Right ventricle myocardium superior (tissue), 1 donor: Measurements from ENCODE around the gene ZBTB42. TPM values are rescaled to one million over a fixed set of nuclear protein-coding genes. Genes with fewer than 3 reads are reported as not detected.

Source experiments
- ATAC-seq: fragments of 200-7000 bp; cut with Tn5 transposase; one replicate; pipeline ENCODE4 v1.9.1; 2020; ENCODE audit warnings: mild to moderate bottlenecking; ENCODE audit not compliant: poor library complexity
- DNase-seq: peaks from one replicate; pipeline ENCODE4 v3.0.0-alpha.2; 2020
- intact Hi-C: fragments of 100-400 bp; cut with DNase I; formaldehyde crosslinking; loops from one replicate; pipeline ENCODE4 v1.11.2; 2022
- total RNA-seq: library from RNA; stranded (reverse); fragmentation: NEBNext Ultra II Directional; extraction: Animal tissue kit (Norgen Biotek cat#: 25700); gene quantifications from one replicate; pipeline ENCODE4 v1.2.1, GENCODE V29; 2021
- donor health status: DM: no; HTN: yes; CAD: no; lungs with severe emphysema.

Gene ZBTB42
- total RNA-seq, 1 donor from 2014 or later: 5.0 TPM

DNA sequence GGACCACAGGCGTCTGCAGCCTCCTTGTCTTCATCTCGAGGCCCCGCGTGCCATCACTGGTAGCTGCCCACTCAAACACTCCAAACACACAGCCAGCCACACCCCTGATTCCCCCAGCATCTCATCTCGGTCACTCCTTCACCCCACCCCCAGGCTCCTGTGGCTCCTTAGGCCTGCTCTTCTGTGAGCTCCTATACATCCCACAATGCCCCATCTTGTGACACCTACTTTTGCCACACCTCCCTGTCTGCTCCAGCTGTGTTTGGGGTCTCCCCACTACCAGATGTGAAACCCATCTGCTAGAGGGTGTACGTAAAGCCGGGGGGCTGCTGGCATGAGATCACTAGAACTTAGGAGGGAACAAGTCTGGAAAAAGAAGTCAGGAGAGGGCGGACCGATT, 9.5 kb upstream of the ZBTB42 start:
- ATAC-seq: no peak
- intact Hi-C loops: no loop called here
- DNase-seq: no peak

DNA sequence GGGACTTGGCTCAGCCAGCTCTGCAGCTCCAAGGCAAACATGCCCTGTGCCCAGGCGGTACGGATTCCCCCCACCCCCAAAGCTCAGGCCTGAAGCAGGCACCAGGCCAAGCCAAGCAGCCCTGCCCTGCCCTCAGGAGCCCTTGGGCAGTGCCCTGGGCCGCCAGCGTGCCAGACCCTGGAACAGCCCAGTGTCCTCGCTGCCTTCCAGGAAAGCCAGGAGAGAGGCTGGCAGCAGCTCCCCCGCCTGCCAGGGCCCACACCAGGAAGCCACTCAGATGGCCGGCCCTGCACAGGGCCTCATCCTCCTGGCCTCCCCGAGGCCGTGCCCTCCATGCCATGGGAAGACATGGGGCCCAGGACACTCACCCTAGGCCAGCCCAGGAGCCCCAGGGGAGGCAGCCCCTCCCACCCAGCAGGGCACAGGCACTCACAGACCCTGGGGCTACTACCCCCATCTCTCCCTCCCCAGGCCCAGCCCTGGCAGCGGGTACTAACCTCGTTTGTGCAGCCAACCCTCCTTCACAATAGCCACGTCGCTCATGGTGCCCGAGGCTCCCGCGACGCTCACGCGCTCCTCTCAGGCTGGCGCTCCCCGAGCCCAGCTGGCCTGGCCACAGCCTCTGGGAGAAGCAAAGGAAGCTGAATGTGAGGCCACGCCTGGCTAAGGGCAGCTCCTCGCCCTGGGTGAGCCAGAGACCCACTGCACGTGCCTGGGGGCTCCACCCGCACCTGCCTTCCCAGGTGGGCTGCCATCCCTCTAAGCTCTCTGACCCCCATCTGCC, 8.6 kb upstream of the ZBTB42 start:
- intact Hi-C loops: no loop called here
- ATAC-seq: peak; percentile 76
- DNase-seq: peak; percentile 82

DNA sequence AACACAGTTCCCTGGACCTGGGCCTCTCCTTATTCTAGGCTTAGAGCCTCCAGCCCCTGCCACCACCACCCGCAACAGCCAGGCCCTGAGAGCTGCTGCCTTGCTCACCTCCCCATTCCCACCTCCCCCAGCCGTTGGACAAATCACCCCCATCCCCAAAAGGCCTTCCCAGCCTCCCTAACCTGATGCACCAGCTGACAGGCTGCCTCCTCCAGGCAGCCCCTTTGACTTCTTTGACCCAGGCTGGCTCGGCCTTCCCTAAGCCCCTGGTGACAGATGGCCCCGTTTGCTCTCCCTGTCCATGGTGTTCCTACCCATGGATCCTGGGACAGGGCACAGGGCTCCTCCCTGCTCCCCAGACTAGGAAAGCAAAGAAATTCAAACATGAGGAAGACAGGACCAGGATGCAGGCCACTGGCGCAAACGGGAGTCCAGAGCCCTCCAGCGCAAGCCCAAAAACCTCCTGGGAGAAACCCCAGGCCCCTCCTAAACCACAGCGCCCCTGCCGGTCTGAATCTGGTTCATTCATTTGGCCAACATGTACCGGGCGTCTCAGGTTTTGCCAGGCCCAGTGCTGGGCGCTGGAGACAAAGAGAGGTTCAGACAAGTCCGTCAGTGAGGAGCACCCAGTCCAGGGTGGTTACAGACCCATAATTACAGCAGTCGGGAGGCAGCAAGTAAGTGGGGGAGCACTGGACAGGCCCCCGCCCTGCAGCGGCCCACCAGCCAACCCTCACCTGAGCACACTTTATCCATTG, 7.8 kb upstream of the ZBTB42 start:
- intact Hi-C loops: no loop called here
- no peak for ATAC-seq
- no peak for DNase-seq

DNA sequence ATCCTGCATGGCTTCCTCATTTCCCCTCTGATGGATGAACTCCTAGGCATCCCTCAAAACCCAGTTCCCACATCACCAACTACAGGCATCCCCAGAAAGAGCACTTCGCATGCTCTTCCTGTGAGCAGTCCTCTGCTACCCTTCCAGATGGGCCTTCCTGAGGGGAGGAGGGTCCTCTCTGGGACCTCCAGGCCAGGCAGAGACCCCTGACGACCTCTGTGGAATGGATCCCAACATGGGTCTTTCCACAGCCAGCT, 7.3 kb upstream of the ZBTB42 start:
- intact Hi-C loops: no loop called here
- DNase-seq (no peak), ATAC-seq (no peak)

DNA sequence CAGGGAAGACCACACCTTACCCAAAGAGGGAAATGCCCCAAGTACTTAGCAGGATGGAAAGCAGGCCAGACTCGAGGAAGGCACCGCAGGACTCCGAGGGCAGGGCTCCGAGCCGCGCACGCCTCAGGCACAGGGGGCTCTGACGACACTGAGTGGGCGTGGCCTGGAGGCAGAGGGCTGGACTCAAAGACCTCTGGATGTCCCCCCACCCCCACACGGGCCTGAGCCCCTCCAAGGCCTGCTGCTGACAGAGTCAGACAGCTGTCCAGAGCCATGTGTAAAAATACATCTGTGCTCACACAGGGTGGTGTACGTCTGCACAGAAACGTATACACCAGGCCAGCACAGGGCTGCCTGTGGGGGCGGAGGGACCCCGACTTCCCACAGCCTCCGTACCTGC, 6.8 kb upstream of the ZBTB42 start:
- ATAC-seq: no peak
- intact Hi-C loops: no loop called here

DNA sequence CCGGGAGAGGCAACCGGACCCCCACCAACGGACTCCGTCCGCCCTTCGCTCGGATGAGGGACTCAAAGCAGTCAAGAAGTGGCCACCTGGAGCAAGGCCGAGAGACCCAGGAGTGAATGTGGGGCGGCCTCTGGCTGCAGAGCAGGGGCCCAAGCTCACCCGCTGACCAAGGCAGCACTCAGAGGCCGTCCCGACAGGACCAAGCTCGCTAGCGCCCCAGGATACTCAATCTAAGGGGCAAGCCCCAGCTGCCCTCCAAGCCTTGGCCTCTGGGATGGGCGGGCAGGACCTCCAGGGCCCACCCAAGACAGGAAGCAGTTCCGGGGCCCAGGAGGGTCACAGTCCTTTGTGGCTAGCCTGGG, 6.3 kb upstream of the ZBTB42 start:
- DNase-seq (no peak), ATAC-seq (no peak)
- intact Hi-C loops: no loop called here

More for the DNA sequence above, 6.8 kb upstream of the ZBTB42 start:
- DNase-seq: peak; percentile 78

DNA sequence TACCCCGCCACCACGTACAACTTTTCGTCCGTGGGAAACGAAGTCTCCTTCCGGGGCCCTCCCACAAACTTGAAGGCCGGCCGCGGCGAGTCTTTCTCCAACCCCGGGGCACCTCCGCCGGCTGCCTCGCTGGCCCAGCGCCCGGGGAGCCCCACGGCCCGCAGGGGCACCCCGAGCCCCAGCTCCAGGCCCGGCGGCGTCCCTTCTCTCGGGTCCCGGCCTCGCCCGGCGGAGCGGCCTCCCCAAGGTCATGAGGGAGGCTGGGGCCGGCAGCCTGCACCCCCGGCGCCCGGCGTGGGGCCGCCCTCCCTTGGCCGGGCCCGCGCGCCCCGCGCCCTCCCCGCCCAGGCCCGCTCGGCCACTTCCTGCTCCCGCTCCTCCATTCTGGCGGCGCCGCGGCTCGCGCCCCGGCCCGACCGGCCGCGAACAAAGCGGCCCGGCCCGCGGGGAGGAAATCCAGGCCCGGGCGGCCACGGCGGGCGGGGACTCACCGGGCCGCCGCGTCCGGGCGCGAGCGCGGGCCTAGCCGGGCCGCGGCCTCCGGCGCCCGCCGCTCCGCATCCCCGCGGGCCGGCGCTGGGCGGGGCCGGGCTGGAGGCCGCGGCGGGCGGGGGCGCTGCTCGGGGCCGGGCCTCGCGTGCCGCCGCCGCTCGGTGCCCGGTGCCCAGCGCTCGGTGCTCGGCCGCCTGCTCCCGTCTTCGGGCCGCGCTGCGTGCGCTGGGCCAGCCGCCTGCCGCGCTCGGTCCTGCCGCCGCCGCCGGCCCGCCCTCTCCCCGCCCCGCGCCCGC, 5.7 kb upstream of the ZBTB42 start, which contains the start of gene AKT1:
TSS of gene AKT1 (minus strand) at position 756 of the 788 bp plus-strand sequence. CDS start 3,105 bp downstream, outside the sequence.
- ATAC-seq (no peak), DNase-seq (peak; percentile 60)
- intact Hi-C loops: no loop called here

DNA sequence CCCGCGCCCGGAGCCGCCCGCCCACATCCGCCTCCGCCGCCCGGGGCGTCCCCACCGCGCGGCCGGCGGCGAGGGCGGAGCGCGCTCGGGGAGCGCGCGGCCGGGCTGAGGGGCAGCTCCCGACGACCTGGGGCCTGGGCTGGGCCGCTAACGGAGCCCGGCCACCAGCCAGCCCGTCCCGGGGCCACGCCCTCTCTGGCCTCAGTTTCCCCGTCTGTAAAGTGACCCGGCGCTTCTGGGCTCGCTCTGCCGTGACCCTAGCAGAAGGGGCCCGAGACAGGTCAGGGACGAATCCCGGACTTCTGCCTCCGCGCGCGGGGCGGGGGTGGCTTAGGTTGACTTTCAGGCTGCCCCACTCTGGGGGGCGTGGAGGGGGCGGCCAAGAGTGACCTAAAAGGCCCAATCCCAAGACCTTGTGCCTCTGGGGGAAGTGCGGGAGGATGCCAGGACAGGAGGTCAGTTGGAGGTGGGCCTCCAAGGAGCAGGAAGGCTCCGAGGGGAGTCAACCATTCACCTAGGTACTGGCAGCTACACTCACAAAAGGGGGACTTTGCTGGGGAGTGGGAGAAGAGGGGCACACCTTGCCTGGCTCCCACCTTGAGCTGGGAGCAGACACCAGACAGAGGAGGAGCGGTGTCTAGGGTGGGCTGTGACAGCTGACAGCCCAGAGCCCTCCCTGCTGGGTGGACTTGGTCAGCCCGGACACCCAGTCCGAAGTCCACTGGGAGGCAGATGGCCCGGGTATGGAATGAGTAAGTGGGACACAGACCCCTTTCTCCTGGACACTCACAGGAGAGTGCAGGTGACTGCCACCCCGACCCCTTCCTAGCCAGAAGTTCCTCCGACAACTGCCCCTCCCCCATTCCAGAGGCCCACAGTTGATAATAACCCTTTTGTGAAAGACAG, 4.9 kb upstream of the ZBTB42 start:
- DNase-seq: peak; percentile 76
- peak; percentile 50 for ATAC-seq
- intact Hi-C loops: no loop called here

DNA sequence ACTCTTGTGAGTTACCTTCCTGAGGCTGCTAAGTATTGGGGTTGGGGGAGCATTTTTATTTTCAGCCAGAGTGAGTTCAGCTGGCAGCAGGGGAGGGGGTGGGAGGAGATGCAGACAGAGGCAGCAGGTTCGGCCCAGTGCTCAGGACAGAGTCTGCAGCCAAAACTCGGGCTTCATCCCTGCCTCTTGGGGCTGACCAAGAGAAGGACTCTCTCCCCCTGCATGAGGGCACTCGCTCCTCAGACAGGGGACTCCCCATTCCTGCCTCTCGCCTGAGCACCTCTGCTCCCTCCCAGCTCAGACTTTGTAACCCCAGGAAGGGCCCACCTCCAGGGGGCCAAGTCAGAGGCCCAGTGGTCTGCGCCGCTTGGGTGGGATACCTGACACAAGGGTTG, 4.2 kb upstream of the ZBTB42 start:
- DNase-seq: no peak
- no peak for ATAC-seq
- intact Hi-C loops: no loop called here

DNA sequence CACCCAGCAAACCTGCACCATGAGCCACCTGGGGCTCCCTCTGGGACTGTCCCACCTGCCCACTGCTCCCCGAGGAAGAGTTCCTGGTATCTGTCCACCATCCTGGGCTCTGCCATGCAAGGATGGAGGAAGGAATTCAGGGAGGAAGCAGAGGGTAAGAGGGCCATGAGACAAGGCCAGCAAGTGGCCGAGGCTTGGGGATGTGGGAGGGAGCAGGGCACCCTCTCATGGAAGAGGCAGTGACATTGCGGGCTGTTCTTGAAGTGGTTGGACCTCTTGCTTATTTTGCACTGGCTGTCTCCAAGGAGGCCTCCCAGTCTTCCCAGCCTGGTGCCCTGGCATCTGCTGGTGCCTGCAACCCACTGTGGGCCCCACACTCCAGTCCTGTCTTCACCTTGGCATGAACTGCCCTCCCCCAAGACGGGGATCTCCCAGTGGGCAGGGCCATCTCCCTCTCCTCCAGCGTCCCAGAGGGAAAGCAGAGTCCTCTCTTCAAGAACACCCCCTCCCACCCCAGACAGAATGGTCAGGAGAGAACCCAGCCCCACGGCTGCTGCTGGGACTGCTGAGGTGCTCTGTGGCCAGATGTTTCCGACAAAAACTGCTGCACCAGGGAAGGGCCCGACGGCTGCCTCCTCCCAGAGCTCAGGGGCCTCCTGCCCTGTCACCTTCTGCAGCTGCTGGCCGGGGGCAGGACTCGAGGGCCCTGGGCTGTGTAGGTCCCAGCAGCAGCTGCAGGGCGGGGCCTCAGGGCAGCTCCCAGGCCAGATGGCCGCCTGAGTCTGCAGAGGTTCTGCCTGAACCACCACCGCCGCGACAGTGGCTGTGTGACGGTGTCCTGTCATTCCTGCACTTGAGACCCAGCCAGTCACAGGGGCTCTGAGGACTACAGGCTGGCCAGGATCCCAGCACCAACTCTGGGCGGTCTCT, 3.5 kb upstream of the ZBTB42 start:
- ATAC-seq: peak; percentile 3
- intact Hi-C loops: no loop called here

DNA sequence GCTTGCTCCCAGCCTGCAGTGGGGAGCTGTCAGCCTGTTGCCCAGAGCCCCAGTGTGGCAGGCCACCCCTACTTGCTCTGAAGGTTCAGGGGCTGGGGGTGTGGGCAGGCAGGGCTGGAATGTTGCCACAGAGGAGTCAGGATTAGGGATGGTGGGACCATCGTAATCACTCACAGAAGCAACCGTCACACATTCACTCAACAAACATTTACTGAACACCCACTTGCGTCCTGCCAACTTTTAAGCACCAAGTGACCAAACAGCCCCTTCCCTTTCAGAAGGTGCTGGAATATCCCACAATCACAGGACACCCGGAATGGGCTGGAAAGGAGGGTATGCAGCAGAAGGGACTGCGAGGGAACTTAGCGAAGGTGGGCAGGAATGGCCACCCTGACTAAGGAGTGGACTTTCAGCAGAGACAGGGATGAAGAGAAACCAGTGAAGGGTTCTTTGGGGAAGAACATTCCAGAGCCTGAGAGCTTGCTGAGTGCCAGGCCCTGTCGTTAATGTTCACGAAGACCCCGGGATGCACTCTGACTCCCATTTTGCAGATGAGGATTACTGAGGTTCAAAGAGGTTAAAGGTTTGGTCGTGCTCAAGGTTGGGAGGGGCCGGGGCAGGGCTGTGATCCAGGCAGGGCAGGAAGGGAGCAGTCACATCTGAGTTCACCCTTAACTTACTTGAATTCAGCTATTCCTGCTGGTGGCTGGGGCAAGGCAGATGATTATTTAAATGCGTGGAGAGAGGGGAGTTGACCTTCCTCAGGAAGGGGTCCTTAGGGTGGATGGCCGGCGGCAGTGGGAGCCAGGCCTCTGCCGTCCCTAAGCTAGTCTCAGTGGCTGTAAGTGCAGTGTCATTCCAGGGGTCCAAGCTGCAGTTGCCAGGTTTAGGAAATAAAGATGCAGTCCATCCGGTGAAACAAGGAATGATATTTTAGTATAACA, 2.3 kb upstream of the ZBTB42 start:
- intact Hi-C loops: no loop called here
- no peak for ATAC-seq
- DNase-seq: no peak

More for the DNA sequence above, 3.5 kb upstream of the ZBTB42 start:
- peak; percentile 77 for DNase-seq

DNA sequence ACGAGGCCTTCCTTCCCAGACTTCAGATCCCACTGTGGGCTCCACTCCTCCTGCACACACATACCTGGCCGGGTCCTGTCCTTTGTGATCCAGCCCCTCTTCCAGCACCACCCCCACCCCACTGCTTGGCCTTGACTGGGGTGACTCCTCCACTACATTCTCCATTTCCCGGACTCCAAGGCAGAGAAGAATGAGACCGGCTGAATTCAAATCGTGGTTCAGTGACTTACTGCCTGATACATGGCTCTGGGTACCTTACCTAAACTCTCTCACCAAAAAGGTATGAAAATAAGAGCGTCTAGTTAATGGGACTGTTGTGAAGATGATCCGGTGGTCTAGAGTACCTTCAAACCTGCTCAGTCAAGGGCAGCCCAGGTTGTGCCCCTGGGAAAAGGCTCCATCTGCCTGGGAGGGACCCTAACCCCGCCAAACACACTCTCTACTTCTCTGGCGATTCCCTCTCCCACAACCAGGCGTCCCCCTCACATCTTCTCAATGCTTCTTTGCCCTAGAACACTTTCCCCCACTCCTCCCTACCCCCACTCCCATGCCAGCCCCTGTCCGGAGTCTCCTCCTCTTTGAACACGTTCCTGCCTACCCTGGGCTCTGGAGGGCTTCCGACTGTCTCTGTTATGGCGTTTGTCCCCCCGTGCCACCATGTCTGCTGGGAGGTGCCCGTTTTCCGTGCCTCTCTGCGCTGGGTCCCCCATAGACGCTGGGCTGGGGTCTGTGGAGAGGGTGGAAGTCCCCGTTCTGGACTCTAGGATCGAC, 1.5 kb upstream of the ZBTB42 start:
- no peak for ATAC-seq
- intact Hi-C loops: no loop called here
- no peak for DNase-seq

DNA sequence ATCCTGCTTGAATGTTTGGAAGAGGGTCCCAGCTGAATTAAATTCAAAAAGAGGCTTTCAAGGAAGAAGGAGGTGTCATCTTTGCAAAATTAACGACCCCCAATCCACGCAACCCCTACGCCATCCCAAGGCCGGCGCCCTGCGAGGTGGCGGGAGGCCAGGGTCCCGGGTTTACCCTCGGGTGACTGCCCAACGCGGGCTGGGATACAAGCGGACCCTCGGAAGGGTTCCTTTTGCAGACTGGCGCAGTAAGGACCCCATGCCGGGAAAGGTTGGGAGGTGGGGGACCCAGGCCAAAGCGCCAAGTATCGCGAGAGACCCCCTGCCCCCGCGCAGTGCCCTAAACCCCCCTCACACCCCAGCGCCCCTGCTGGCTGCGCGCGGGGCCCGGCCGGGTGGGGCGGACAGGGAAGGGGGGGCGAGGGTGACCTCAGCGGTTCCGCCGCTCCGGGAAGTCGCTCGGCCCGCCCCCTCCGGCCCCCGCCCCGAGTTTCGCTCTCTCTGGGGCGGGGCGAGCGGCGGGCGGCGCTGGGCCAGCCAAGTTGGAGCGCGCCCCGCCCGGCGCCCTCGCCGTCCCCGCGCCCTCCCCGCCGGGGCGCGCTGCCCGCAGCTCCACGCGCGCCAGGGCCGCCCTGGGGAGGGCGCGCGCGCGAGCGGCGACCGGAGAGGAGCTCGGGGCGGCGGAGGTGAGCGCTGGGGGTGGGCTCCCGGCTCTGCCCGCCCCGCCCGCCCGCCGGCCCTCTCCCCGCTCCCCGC, 708 bp upstream of the ZBTB42 start:
- peak; percentile 94 for DNase-seq
- intact Hi-C loops: no loop called here
- peak; percentile 83 for ATAC-seq

DNA sequence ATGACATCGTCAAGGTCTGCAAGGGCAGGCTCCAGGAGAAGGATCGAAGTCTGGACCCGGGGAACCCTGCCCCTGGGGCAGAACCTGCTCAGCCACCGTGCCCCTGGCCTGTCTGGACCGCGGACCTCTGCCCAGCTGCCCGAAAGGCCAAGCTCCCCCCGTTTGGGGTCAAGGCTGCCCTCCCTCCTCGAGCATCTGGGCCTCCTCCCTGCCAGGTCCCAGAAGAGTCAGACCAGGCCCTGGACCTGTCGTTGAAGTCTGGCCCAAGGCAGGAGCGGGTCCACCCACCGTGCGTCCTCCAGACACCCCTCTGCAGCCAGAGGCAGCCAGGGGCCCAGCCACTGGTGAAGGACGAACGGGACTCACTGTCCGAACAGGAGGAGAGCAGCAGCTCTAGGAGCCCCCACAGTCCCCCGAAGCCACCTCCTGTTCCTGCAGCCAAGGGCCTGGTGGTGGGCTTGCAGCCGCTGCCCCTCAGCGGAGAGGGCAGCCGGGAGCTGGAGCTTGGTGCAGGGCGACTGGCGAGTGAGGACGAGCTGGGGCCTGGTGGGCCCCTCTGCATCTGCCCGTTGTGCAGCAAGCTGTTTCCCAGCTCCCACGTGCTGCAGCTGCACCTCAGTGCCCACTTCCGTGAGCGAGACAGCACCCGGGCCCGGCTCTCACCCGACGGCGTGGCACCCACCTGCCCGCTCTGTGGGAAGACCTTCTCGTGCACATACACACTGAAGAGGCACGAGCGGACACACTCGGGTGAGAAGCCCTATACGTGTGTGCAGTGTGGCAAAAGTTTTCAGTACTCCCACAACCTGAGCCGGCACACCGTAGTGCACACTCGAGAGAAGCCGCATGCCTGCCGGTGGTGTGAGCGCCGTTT, 856 bp downstream of the ZBTB42 start:
- intact Hi-C loops: no loop called here
- DNase-seq (no peak), ATAC-seq (no peak)
